Measurements from ENCODE around the gene NTM.

Gene NTM

GRCh38 chr11:131656179-131656838 lies 285.9 kb downstream of the NTM start:
- DNase-seq, result no peak

- no peak for DNase-seq
Measured at GRCh38 chr11:131656839-131657211, 286.4 kb downstream of the NTM start.

GRCh38 chr11:131658414-131658813 lies 288.0 kb downstream of the NTM start:
- DNase-seq, result no peak

GRCh38 chr11:131658952-131659351 lies 288.5 kb downstream of the NTM start:
- DNase-seq, result no peak

- DNase-seq, result no peak
Measured at GRCh38 chr11:131659931-131660330, 289.5 kb downstream of the NTM start.

- DNase-seq, result no peak
Measured at GRCh38 chr11:131661132-131661531, 290.7 kb downstream of the NTM start.

GRCh38 chr11:131662317-131662972 lies 292.0 kb downstream of the NTM start:
- no peak for DNase-seq

GRCh38 chr11:131662993-131663392 lies 292.6 kb downstream of the NTM start:
- no peak for DNase-seq

GRCh38 chr11:131663405-131664200 lies 293.2 kb downstream of the NTM start:
- no peak for DNase-seq

- no peak for DNase-seq
Measured at GRCh38 chr11:131664293-131664692, 293.9 kb downstream of the NTM start.

GRCh38 chr11:131664816-131665215 lies 294.4 kb downstream of the NTM start:
- no peak for DNase-seq

- DNase-seq, result no peak
Measured at GRCh38 chr11:131665344-131665968, 295.0 kb downstream of the NTM start.

GRCh38 chr11:131666006-131666405 lies 295.6 kb downstream of the NTM start:
- DNase-seq, result no peak

GRCh38 chr11:131666617-131667016 lies 296.2 kb downstream of the NTM start:
- DNase-seq, result no peak

- DNase-seq, result no peak
Measured at GRCh38 chr11:131667566-131667965, 297.2 kb downstream of the NTM start.

- peak; percentile 33 for DNase-seq
Measured at GRCh38 chr11:131668500-131669400, 298.3 kb downstream of the NTM start.

GRCh38 chr11:131669401-131669780 lies 299.0 kb downstream of the NTM start:
- DNase-seq, result no peak

GRCh38 chr11:131670876-131671275 lies 300.5 kb downstream of the NTM start:
- DNase-seq, result no peak

GRCh38 chr11:131671320-131671719 lies 300.9 kb downstream of the NTM start:
- no peak for DNase-seq

GRCh38 chr11:131671734-131672133 lies 301.3 kb downstream of the NTM start:
- DNase-seq, result no peak

- no peak for DNase-seq
Measured at GRCh38 chr11:131672191-131672590, 301.8 kb downstream of the NTM start.

GRCh38 chr11:131674051-131674755 lies 303.8 kb downstream of the NTM start:
- DNase-seq, result peak; percentile 25
